Limb (tissue), 2 donors: Measurements from ENCODE around the gene TMEM18.
"Not testable (repeated sequence)": the region's sequence is repeated elsewhere in the genome, so short reads cannot be mapped to it uniquely, and the experiment has no call there.

Experiments used
- DNase-seq, 2 donors: peaks; one replicate each; pipeline ENCODE4 v3.0.0-alpha.2; 2016; ENCODE audit errors: extremely low spot score in 2 of 2

Gene TMEM18

DNA sequence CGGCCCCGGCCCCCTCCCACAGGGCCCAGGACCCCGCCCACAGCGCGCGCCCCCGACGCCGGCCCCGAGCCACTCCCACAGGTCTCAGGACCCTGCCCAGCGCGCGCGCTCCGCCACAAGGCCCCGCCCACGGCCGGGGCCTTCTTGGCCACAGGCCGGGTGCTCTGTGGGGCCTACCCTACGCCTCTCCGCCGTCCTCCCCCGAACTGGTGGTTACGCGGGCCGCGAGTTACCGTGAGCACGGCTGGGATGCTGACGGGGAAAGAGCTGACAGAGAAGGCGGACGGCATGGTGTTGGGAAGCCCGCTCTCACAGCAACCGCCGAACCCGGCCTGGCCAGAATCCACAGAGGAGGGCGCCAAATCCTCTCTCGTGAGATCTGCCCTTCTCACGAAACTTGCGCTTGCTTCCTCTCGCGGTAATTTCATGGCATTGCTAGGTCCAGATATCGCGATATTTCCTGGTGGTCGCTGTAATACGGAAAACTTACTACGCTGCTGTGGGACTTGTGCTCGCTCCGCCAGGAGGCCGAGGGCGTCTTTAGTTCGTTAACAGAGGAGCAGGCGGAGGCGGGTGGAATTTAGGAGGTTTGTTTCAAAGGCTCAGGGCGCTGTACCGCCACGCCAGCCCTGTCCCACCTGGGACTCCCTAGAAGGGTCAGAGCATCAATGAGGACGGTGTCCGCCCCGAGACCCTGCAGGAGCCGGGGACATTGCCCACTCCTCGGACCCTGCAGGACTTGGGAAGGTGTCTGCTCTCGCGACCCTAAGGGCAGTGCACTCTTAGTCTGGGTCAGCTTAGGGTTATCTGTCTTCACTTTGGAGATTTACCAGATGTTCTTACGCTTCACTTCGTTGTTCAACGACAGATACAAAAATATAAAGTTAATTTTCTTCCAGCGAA is at the start of gene TMEM18:
Gene TMEM18, minus strand, starts transcription at position 351 of the 903 bp plus-strand sequence. Its CDS starts 61 bp downstream, at position 290.
- DNase-seq: peak in 1 of 2 donors; percentile 96

DNA sequence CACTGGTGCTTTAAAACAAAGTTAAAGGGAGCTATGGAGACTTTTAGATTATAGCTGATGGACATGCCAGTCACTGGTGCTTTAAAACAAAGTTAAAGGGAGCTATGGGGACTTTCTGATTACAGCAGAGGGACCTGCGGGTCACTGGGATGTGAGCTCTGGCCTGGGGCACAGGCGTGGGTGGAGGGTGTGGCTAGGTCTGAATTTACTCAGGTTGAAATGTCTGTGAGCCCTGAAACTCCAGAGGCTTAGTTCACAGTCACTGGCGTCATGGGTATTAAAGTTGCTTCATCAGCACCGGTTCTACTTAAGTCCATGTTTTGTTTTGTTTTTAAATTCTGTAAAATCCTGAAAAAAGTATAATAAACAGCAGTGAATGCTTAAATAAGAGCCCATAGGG is 49.0 kb upstream of the TMEM18 start:
- no peak for DNase-seq

GRCh38 chr2:725468-725867 is 48.3 kb upstream of the TMEM18 start:
- DNase-seq: no peak

- no peak for DNase-seq
These were observed 46.6 kb upstream of the TMEM18 start for GRCh38 chr2:723761-724160.

DNA sequence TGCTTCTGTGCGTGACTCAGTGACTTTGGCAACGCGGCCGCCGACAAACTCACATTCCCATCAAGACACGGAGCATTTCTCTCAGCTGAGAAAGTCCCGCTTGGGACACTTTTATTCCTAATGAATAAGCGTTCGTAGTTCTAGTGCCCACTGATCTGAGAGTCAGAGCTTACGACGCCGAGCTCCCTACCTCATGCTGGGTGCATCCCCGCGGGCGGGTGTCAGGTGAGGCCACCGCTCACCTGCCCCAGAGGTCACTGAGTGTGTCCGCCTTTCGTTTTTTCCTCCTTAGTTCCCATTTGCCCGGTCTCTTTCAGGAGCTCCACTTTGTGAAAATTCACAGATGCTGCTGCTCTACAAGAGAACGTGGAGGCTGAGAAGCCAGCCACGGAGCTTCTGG is 43.6 kb upstream of the TMEM18 start:
- DNase-seq: no peak

DNA sequence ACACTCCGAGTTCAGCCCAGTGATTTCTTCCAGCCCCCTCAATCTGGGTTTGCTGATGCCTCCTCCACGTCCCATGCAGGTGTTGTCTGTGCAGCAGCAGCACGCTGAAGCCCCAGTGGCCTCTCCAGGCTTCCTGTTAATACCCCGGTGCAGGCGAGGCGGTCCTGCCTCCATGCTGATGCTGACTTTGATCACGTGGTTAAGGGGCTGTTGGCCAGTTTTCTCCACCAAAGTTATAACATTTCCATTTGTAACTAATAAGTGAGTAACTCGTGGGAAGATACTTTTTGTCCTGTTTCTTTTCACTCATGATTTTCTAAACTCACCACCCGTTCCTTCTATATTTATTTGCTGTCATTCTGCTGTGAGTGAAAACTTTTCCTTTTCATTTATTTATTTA is 42.5 kb upstream of the TMEM18 start:
- DNase-seq: no peak

- DNase-seq: no peak
These were observed 42.0 kb upstream of the TMEM18 start for GRCh38 chr2:719191-719590.

- DNase-seq: no peak
These were observed 40.5 kb upstream of the TMEM18 start for GRCh38 chr2:717661-718060.

DNA sequence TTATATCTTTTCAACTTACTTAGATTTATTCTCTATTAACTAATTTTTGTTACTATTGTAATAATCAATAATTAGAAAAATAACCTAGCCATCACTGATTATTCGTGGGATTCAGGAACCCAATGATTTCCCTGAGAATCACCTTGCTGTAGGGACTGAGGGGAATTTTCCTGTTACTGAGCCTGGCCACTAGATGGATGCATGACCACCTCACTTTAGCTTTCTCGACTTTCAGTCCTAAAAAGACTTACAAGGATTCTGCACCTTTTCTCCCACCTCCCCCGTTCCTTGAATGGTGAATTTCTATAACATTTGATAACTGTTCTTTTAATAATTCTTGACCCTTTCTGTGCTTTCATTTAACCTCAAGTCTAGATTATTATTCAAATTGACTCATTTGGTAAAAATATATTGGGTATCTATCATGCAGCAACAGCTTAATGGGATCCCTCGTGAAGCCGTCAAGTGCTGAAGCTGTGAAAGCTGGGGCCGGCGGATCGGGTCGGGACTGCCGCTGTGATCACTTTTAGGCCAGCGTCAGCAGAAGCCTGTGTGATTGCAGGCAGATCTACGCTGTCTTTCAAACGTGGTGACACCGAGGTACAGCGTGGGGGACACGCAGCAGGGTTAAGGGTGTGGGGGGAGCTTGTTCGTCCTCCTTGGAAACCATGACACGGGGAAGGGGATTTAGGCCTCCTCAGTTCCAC is 38.8 kb upstream of the TMEM18 start:
- no peak for DNase-seq

DNA sequence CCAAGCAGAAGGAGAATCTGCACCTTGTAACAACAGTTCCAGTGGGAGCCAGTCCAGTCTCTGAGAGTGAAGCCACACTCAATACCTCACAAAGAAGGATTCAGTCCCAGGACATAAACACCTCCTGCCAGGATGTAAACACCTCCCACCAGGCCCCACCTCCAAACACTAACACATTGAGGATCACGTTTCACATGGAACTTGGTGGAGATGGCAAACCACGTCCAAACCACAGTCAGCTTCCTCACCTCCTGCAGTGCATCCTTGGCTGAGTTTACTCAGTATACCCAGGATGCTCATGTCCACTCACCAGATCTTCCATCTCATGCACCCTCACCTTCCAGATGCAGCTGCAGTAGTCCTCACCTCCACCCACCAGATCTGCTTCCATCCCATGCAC is 37.8 kb upstream of the TMEM18 start:
- no peak for DNase-seq

DNA sequence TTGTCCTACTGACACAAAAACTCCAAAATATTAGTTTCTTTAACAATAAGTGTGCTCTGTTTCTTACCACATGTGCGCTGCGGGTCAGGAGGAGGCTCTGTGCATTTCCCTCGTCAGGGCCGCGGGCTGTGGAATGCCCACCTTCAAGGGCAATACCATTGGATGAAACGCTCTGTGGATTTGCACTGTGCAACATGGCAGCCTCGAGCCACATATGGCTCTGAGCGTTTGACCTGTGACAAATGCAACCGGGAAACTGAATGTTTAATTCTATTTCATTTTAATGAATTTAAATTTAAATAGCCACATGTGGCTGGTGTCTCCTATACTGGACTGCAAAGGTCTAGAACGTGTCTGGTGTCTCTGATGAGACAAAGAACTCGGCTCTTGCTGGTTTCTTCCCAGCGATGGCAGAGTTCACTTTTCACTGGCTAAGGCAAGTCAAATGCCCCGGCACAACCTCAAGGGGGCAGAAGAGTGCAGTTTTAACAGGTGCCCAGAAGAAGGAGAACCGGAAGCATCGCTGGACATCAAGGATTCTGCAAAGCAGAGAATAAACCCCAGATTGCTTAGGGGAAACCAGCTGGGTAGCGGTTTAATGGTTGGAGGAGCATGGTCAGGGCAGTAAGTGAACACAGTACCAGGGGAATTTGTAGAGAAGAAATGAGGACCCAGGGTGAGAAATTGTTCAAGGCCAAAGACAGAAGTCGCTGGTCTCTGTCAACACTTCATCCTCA is 37.0 kb upstream of the TMEM18 start:
- DNase-seq: no peak

DNA sequence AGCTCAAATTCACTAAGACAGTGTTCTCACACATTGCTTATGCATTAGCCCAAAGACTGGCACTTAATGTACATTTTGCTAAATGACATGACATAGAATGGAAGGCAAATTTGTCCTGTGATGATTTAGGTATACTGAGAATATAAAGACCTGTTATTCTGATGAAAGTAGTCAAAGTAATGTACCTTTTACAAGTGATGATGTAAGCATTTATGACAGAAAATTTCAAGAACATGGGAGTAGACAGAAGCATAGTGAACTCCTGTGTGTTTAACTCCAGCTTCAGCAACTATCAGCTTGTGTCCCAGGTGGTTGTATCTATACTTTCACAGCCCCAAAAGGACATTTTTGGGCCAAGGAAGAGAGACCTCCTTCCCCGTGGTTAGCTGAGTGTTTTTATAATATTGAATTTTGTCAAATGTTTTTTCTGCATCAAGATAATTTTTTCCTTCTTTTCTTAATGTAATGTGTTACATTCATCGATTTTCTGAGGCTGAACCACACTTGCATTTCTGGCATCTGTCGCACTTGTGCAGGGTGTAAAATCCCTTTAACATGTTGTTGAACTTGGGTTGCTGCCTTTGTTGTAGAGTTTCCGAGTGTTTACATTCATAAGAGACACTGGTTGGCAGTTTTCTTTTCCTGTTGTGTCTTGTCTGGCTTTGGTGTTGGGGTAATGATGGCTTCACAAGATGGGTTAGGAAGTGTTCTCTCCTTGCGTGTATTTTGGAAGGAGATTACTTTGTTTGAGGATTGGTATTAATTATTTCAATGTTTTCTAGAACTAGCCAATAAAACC is 33.9 kb upstream of the TMEM18 start:
- no peak for DNase-seq

DNA sequence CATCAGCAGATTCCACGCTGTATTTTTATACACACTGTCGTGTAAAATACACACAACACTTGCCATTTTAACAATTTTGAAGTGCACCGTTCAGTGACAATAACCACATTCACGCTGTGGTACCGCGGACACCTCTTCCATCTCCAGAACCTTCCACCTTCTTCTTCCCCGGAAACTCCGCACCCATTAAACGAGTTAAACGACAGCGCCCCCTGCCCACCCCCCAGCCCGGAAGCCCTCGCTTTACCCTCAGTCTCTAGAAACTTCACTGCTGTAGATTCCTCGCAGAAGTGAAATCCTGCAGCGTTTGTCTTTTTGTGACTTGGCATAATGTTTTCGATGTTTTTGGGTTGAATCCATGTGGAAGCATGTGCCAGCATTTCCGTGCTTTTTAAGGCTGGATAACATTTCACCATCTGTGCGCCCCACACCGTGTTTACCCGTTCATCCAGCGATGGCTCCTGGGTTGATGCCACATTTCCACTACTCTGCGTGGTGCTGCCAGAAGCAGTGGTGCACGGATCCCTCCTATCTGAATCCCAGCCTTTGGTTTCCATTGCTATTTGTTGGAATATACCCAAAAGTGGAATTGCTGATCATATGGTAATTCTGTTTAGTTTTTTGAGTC is 32.0 kb upstream of the TMEM18 start:
- peak in 1 of 2 donors; percentile 62 for DNase-seq

GRCh38 chr2:708667-709066 is 31.5 kb upstream of the TMEM18 start:
- DNase-seq: no peak

GRCh38 chr2:705971-706511 is 28.8 kb upstream of the TMEM18 start:
- no peak for DNase-seq

DNA sequence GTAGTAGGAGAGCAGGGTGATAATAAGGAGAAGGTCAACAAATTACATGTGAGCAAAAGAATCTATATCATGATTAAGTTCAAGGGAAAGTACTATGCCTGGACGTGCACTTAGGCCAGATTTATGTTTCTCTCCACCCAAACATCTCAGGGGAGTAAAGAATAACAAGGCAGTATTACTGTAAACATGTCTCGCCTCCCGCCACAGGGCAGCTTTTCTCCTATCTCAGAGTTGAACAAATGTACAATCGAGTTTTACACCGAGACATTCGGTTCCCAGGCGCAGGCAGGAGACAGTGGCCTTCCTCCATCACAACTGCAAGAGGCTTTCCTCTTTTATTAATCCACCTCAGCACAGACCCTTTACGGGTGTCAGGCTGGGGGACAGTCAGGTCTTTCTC is 25.6 kb upstream of the TMEM18 start:
- not testable (repeated sequence) for DNase-seq

DNA sequence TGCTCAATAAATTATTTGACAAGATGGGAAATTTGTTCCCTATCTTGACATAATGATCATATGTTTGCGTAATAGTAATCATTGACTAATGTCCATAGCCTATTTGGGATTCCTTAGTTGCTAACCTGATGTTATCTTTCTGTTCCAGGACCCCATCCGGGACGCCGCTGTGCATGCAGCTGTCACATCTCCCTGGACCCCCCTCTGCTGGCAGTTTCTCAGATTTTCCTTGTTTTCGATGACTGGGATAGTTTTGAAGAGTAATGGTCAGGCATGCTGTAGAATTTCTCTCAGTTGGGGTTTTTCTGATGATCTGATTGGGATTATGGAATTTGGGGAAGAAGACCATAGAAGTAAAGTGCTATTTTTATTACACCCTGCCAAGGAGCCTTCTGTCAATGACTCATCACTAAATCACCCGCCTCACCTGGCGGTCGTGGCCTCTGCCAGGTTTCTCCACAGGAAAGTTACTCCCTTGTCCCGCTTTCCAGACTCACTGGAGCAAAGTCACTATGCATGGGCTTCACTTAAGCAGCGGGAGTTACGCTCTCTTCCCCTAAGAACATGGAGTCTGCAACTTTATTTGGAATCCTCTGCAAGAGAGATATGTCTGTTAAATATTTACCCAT is 19.9 kb upstream of the TMEM18 start:
- DNase-seq: no peak

- no peak for DNase-seq
These were observed 19.3 kb upstream of the TMEM18 start for GRCh38 chr2:696463-696862.

DNA sequence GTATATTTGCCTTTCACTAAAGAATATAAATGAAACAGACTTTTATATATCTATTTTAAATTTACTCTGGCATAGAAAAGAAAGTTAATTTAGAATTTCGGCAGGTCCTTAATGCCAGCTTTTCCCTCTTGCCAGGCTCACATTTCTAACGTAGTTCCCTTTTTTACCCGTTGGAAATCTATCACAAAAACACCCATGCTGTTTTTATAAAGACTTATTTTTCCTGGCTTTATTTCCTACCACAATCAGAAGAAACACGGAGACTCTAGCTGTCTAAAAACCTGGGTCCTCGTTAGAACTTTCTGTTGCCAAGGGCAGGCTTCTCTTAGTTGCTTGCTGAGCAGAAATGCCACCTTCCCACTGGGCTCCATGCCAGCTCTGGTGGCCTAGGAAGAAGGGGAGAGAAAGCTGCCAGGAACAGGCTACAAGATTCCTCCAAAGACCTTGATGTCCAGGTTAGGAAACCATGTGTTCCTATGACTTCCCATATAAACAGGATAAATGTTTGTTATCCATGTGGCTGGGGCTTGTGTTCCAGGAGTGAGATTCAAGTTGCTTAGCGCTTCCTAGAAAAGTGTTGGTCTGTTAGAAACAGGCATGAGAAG is 17.8 kb upstream of the TMEM18 start:
- DNase-seq: no peak

DNA sequence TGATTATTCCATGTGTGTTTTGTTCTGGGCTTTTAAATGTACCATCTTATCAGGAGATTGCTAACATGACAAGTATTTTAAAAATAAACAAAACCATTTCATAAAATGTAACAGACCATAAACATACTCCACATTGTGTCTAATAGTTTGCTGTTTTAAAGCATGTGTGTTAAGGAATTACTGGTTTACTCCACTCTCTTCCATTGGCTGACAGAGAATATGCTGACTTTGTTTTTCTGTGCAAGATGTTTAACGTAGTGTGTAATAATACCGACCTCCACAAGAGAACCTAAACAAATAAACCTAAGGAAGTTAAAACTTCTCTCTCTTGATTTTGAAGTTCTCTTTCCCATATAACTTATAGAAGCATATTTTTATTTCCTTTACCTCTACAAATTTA is 17.0 kb upstream of the TMEM18 start:
- DNase-seq: no peak
